ENCODE results near the gene SNX11. TPM values are rescaled to one million over a fixed set of nuclear protein-coding genes. Genes with fewer than 3 reads are reported as not detected.
"Not testable (repeated sequence)": the region's sequence is repeated elsewhere in the genome, so short reads cannot be mapped to it uniquely, and the experiment has no call there.

SNX11 gene
- total RNA-seq, 1 experiment from 2014 or later: 26.8 TPM

GRCh38 chr17:48067245-48067644, 40.3 kb upstream of the SNX11 start:
- Histone ChIP-seq H3K27me3 (ENCODE audit: insufficient read depth, low read length) (no peaks in the 10 kb centered on the region), H4K20me1 (ENCODE audit: insufficient read depth) (no peaks in the 10 kb centered on the region; the same call in 1 of the 2 replicates), H3K36me3 (ENCODE audit: control insufficient read depth in 1 of 2, insufficient read depth in 2 of 2, low read length in 2 of 2) (peaks cover 35 to 37% of the 10 kb centered on the region in 2 experiments), H3K9me3 (ENCODE audit: control insufficient read depth in 1 of 2, insufficient read depth in 1 of 2, low read depth in 1 of 2, low read length in 2 of 2) (no peaks in the 10 kb centered on the region), H3K4me1 (ENCODE audit: control insufficient read depth in 1 of 2, insufficient read depth in 2 of 2, low read length in 2 of 2) (no peaks in the 10 kb centered on the region), H3K9ac (ENCODE audit: low read length) (no peak overlapping the region), H3K9me2 (ENCODE audit: insufficient read depth) (no peaks in the 10 kb centered on the region), H3K4me3 (replicated peaks in 1 of 2; ENCODE audit: low read depth in 1 of 2, low read length in 2 of 2) (no peak overlapping the region), H3K27ac (ENCODE audit: low read depth, low read length) (no peak overlapping the region), H2AFZ (ENCODE audit: low read depth, low read length, poor library complexity, severe bottlenecking) (no peak overlapping the region), H3K4me2 (ENCODE audit: low read length) (no peak overlapping the region), H3K79me2 (ENCODE audit: insufficient read depth, low read length) (no peaks in the 10 kb centered on the region; the same call in 1 of the 2 replicates)
- ChIA-PET RAD21 (ENCODE audit: low non-redundant PET in 1 of 2, low total read pairs in 2 of 2, uncharacterized antibody in 2 of 2, unreplicated experiment in 2 of 2) (no interaction called here), POLR2A (interaction anchor here (1.3 to 13.2 kb wide), 4 partner anchors 9 to 18 kb away, joined by 3 to 114 read pairs (median 4); partner anchors contain the start of gene NFE2L1), CTCF (interaction anchor here (1.0 to 3.1 kb wide), 6 partner anchors 9 to 64 kb away, joined by 3 to 32 read pairs (median 15); no protein-coding TSS in a partner anchor)
- no peak for ATAC-seq
- intact Hi-C loops (cut with micrococcal nuclease): no loop called here
- TF ChIP-seq SIN3A (IDR thresholded peaks at IDR 0.05; ENCODE audit: low read depth) (no peak), TCF7L2 (IDR thresholded peaks at IDR 0.05; ENCODE audit: borderline replicate concordance, extremely low read depth, insufficient read depth, insufficient read length) (no peak), SP1 (IDR thresholded peaks at IDR 0.05; ENCODE audit: low read depth) (no peak), EGR1 (IDR thresholded peaks at IDR 0.05; ENCODE audit: low read depth) (no peak), POLR2A (IDR thresholded peaks at IDR 0.05; ENCODE audit: borderline replicate concordance, extremely low read depth, insufficient read depth, insufficient read length) (no peak), CEBPB (IDR thresholded peaks at IDR 0.05; ENCODE audit: low read depth) (no peak), POLR2AphosphoS5 (IDR thresholded peaks at IDR 0.05; ENCODE audit: low read depth, low read length) (no peak), JUND (IDR thresholded peaks at IDR 0.05) (no peak)
- no TSS peak for BruUV-seq (replicated peaks)
- no peak for DNase-seq (ENCODE audit: low read depth, low spot score)

- H2AFZ ChIP-seq (ENCODE audit: low read depth, low read length, poor library complexity, severe bottlenecking); H3K27me3 ChIP-seq (ENCODE audit: insufficient read depth, low read length); H4K20me1 ChIP-seq (ENCODE audit: insufficient read depth); H3K27ac ChIP-seq (ENCODE audit: low read depth, low read length); H3K4me3 ChIP-seq (replicated peaks in 1 of 2; ENCODE audit: low read depth in 1 of 2, low read length in 2 of 2); H3K9me3 ChIP-seq (ENCODE audit: control insufficient read depth in 1 of 2, insufficient read depth in 1 of 2, low read depth in 1 of 2, low read length in 2 of 2); H3K9ac ChIP-seq (ENCODE audit: low read length); H3K4me2 ChIP-seq (ENCODE audit: low read length); H3K79me2 ChIP-seq (ENCODE audit: insufficient read depth, low read length); ATAC-seq; H3K9me2 ChIP-seq (ENCODE audit: insufficient read depth); BruUV-seq (replicated peaks); intact Hi-C loops (cut with micrococcal nuclease); H3K4me1 ChIP-seq (ENCODE audit: control insufficient read depth in 1 of 2, insufficient read depth in 2 of 2, low read length in 2 of 2); DNase-seq (ENCODE audit: low read depth, low spot score); RAD21 ChIA-PET (ENCODE audit: low non-redundant PET in 1 of 2, low total read pairs in 2 of 2, uncharacterized antibody in 2 of 2, unreplicated experiment in 2 of 2): not testable (repeated sequence)
- CTCF ChIA-PET: interaction anchor here (0.9 to 3.1 kb wide), 12 partner anchors 9 to 121 kb away, joined by 3 to 32 read pairs (median 6); partner anchors contain the start of gene NFE2L1
- peaks cover 32 to 36% of the 10 kb centered on the region in 2 experiments for H3K36me3 ChIP-seq (ENCODE audit: control insufficient read depth in 1 of 2, insufficient read depth in 2 of 2, low read length in 2 of 2)
- POLR2A ChIA-PET: interaction anchor here (1.3 to 13.2 kb wide), 4 partner anchors 10 to 18 kb away, joined by 3 to 114 read pairs (median 4); partner anchors contain the start of gene NFE2L1
Measured at GRCh38 chr17:48067808-48068207, 39.8 kb upstream of the SNX11 start.
